GM23248 (cell line): Measurements from ENCODE around the gene NEUROD2. TPM values are rescaled to one million over a fixed set of nuclear protein-coding genes. Genes with fewer than 3 reads are reported as not detected.

Experiments
- DNase-seq: peaks from one replicate; pipeline ENCODE4 v3.0.0-alpha.2; 2015
- H2AFZ ChIP-seq: fragments of 200-600 bp; sonication (generic); 2 replicates; pipeline ENCODE4 v1.6.1; 2016; ENCODE audit warnings: antibody characterized with exemption
- H3F3A ChIP-seq: fragments of 200-600 bp; sonication (generic); 2 replicates; pipeline ENCODE4 v1.6.1; 2016; ENCODE audit warnings: mild to moderate bottlenecking, antibody characterized with exemption, mixed run types; ENCODE audit not compliant: insufficient read depth
- H3K27ac ChIP-seq: fragments of 200-600 bp; sonication (generic); 2 replicates; pipeline ENCODE4 v1.5.1; 2016; ENCODE audit warnings: mild to moderate bottlenecking
- H3K27me3 ChIP-seq: fragments of 200-600 bp; sonication (generic); replicated peaks from 2 replicates; pipeline ENCODE4 v1.6.1; 2016; ENCODE audit warnings: mild to moderate bottlenecking; ENCODE audit not compliant: insufficient read depth
- H3K36me3 ChIP-seq: fragments of 200-600 bp; sonication (generic); 2 replicates; pipeline ENCODE4 v1.6.1; 2016; ENCODE audit warnings: low read depth, mild to moderate bottlenecking
- H3K4me1 ChIP-seq: fragments of 200-600 bp; sonication (generic); 2 replicates; pipeline ENCODE4 v1.6.1; 2016; ENCODE audit warnings: mild to moderate bottlenecking; ENCODE audit not compliant: insufficient read depth
- H3K4me2 ChIP-seq: fragments of 200-600 bp; sonication (generic); one replicate; pipeline ENCODE4 v1.6.1; 2016; ENCODE audit warnings: mild to moderate bottlenecking; ENCODE audit not compliant: unreplicated experiment
- H3K4me3 ChIP-seq: fragments of 200-600 bp; sonication (generic); 2 replicates; pipeline ENCODE4 v1.5.1; 2016; ENCODE audit warnings: mild to moderate bottlenecking
- H3K79me2 ChIP-seq: fragments of 200-600 bp; sonication (generic); 2 replicates; pipeline ENCODE4 v1.6.1; 2016; ENCODE audit warnings: mild to moderate bottlenecking; ENCODE audit not compliant: insufficient read depth
- H3K9ac ChIP-seq: fragments of 200-600 bp; sonication (generic); 2 replicates; pipeline ENCODE4 v1.6.1; 2016; ENCODE audit warnings: mild to moderate bottlenecking
- H3K9me2 ChIP-seq: fragments of 200-600 bp; sonication (generic); 2 replicates; pipeline ENCODE4 v1.6.1; 2016; ENCODE audit warnings: mixed run types, mild to moderate bottlenecking, moderate library complexity; ENCODE audit not compliant: insufficient read depth
- H3K9me3 ChIP-seq: fragments of 200-600 bp; sonication (generic); one replicate; pipeline ENCODE4 v1.6.1; 2017; ENCODE audit warnings: low read depth
- H4K20me1 ChIP-seq: fragments of 200-600 bp; sonication (generic); 2 replicates; pipeline ENCODE4 v1.6.0; 2016; ENCODE audit not compliant: insufficient read depth
- EZH2 ChIP-seq: fragments of 200-600 bp; sonication (generic); IDR thresholded peaks from 2 replicates; pipeline ENCODE4 v1.6.1; 2018; ENCODE audit warnings: antibody characterized with exemption, mild to moderate bottlenecking; ENCODE audit not compliant: insufficient read depth, poor library complexity, severe bottlenecking
- EZH2phosphoT487 ChIP-seq: fragments of 200-600 bp; sonication (generic); IDR thresholded peaks from 2 replicates; pipeline ENCODE4 v1.6.1; 2018; ENCODE audit warnings: antibody characterized with exemption, moderate library complexity, mild to moderate bottlenecking, low read depth; ENCODE audit not compliant: insufficient read depth
- WGBS, 2 experiments: methylation state at CpG; one replicate each; pipeline ENCODE4 v1.1.6; 2015 to 2017; ENCODE audit warnings: low lambda C conversion rate in 2 of 2, low coverage in 1 of 2; ENCODE audit errors: missing lambda C conversion rate in 2 of 2; 5-methylcytosine and 5-hydroxymethylcytosine counted together
- in situ Hi-C: fragments of 300-500 bp; cut with MboI; formaldehyde crosslinking; loops from 2 replicates; pipeline ENCODE4 v1.15.0; 2020
- polyA plus RNA-seq: library from polyadenylated mRNA; unstranded; fragments of >200 nt; fragmentation: Nextera tagmentation; extraction: Ambion mirVana; gene quantifications from 2 replicates; pipeline ENCODE4 v1.2.1, GENCODE V29; 2016
- total RNA-seq: library from RNA; depleted of rRNA; stranded (reverse); fragments of >200 nt; shearing (Covaris generic); gene quantifications from 2 replicates; pipeline ENCODE4 v1.2.3, GENCODE V29; 2014

Gene NEUROD2
- total and polyA plus RNA-seq, 2 experiments from 2014 or later = not detected

DNA sequence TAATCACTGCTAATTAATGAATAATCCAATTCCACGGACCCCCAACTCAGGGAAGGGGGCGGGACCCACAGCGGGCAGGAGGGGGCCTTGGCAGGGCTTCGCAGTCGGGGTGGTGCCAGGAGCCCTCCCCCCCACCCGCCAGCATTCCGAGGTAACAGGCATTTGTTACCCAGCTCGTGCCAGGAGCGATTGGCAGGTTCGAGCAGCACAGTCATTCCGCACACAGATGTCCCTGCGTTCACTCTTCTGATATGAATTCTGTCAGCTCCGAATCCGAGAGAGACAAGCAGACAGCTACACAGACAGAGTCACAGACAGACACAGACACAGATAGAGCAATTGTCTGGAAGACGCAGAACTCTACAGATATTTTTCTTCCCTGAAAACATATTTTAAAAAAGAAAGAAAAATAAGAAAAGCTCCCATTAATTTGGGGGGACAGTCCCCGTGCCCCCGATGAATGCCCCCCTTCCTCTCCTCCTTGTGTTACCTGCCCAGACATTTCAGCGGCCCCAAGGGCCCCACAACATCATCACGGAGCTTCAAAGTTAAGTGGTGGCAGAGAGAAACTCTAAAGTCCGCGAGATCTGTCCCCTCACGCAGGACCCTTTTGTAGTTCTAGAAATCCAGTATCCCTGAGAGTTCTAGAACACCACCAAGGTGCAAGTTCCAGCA, 10.2 kb downstream of the NEUROD2 start:
- Histone ChIP-seq H3K9me2 (no peaks in the 10 kb centered on the region), H3K36me3 (no peaks in the 10 kb centered on the region), H4K20me1 (no peaks in the 10 kb centered on the region), H3F3A (no peaks in the 10 kb centered on the region), H3K27ac (no peak overlapping the region), H3K4me2 (no peak overlapping the region), H3K4me3 (no peak overlapping the region), H3K27me3 (peaks cover 78% of the 10 kb centered on the region), H2AFZ (no peak overlapping the region), H3K79me2 (no peaks in the 10 kb centered on the region), H3K9ac (no peak overlapping the region), H3K4me1 (no peaks in the 10 kb centered on the region), H3K9me3 (no peaks in the 10 kb centered on the region)
- TF ChIP-seq EZH2 = no peak
- peak; percentile 13; the same call in 1 of the 2 replicates for TF ChIP-seq EZH2phosphoT487
- WGBS, 2 experiments = 7 to 9% methylated on average over 17 to 22 of the region's 22 CpGs
- DNase-seq = no peak
- in situ Hi-C loops = no loop called here

DNA sequence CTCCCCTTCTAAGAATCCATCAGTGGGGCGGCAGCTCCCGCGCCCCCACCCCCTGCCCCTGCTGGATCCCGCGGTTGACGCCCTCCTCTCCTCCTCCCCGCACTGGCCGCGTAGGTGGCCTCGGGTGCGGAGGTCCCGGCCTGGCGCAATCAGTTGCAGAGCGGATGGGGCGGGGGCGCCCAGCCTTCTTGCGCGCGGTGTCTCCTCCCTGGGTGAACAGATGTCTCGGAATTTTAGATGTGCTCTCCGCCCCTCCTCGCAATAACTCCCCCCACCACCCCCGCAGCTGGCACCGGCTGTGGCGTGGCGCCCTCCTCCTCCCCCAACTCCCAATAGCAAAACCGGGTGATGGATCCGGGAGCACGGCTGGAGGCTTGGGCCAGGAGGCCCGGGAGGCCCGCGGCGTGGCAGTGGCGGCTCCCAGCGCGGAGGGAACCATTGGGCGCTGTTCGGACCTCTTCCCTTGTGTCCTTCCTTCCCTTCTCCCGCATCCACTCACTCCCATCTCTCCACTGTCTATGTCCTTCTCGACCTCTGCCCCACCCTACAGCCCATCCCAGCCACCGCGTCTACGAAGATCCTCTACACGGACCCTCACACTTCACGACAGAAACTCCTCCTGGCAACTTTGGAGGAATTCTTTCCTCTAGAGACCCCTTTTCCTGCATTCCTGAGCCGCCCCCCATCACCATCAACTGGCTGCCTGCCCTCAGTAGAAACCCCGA, 11.0 kb downstream of the NEUROD2 start:
- Histone ChIP-seq H3K36me3 (no peaks in the 10 kb centered on the region), H3K4me3 (no peak overlapping the region), H3K9ac (no peak overlapping the region), H3K27ac (no peak overlapping the region), H3K9me3 (no peaks in the 10 kb centered on the region), H3K79me2 (no peaks in the 10 kb centered on the region), H3K4me1 (no peaks in the 10 kb centered on the region), H4K20me1 (no peaks in the 10 kb centered on the region), H3K4me2 (no peak overlapping the region), H3K27me3 (peaks cover 70% of the 10 kb centered on the region), H2AFZ (no peak overlapping the region), H3F3A (no peaks in the 10 kb centered on the region), H3K9me2 (no peaks in the 10 kb centered on the region)
- no peak for DNase-seq
- no peak for TF ChIP-seq EZH2phosphoT487
- TF ChIP-seq EZH2 = no peak
- in situ Hi-C loops = no loop called here
- 1 to 3% methylated on average over 28 to 47 of the region's 47 CpGs for WGBS, 2 experiments

DNA sequence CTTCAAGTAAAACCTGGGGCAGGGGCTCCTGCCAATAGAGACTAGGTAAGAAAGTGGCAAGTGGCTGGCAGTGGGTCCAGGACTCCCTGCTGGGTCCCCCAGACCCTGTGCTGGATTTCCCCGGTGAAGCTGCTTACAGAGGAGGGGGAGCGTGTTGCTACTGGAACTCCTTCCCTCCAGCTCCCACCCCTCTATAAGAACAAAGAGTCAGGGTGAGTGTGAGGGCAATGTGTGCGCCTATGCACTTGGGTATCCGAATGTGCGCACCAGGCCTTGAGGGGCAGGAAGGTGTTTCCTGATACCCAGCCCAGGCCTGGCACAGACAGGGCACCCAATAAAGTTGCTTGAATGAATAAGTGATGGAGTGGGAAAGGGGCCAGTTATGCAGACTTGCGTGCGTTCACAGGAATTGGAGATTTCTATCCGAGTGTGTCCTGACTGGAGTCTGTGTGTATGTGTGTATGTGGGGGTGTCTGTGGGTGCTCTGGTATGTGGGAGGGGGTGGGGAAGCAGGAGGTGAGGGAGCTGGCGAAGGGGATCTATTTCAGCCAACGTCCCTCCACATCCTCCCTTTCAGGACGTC, 11.7 kb downstream of the NEUROD2 start:
- H3K27me3 ChIP-seq = peaks cover 63% of the 10 kb centered on the region
- DNase-seq = no peak

DNA sequence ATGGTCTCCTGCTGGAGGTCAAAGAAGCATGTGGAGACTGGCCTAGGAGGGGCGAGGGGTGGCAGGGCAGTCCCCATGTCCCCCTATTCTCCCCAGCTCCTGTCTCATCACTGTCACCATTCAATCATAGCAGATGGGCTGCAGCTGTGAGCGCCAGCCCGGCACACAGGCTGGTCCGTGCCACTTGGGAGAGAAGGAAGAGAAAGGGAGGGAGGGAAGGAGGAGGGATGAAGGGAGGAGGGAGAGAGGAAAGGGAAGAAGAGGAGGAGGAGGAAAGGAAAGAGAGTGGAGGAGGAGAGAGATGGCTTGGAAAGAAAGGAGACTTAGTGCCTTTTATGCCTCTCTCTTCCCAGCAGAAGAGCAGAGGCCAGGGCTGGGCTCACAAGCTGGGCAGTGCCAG, 12.4 kb downstream of the NEUROD2 start:
- Histone ChIP-seq H3K4me1 (no peaks in the 10 kb centered on the region), H4K20me1 (no peaks in the 10 kb centered on the region), H2AFZ (no peak overlapping the region), H3K36me3 (no peaks in the 10 kb centered on the region), H3K27ac (no peak overlapping the region), H3K4me3 (no peak overlapping the region), H3K4me2 (no peak overlapping the region), H3K9ac (no peak overlapping the region), H3K9me3 (no peaks in the 10 kb centered on the region), H3K27me3 (peaks cover 57% of the 10 kb centered on the region), H3K9me2 (no peaks in the 10 kb centered on the region), H3K79me2 (no peaks in the 10 kb centered on the region), H3F3A (no peaks in the 10 kb centered on the region)
- WGBS, 2 experiments = 6 to 14% methylated on average over 4 of the region's 4 CpGs
- in situ Hi-C loops = no loop called here
- DNase-seq = no peak
- TF ChIP-seq EZH2 (no peak), EZH2phosphoT487 (no peak)

More for the DNA sequence above, 11.7 kb downstream of the NEUROD2 start:
- Histone ChIP-seq H3K9ac (no peak overlapping the region), H3F3A (no peaks in the 10 kb centered on the region), H3K36me3 (no peaks in the 10 kb centered on the region), H3K27ac (no peak overlapping the region), H2AFZ (no peak overlapping the region), H3K4me1 (no peaks in the 10 kb centered on the region), H3K79me2 (no peaks in the 10 kb centered on the region), H3K4me3 (no peak overlapping the region), H3K4me2 (no peak overlapping the region), H4K20me1 (no peaks in the 10 kb centered on the region), H3K9me3 (no peaks in the 10 kb centered on the region), H3K9me2 (no peaks in the 10 kb centered on the region)
- TF ChIP-seq EZH2phosphoT487 = no peak
- no peak for TF ChIP-seq EZH2
- WGBS, 2 experiments = 34 to 40% methylated on average over 8 to 11 of the region's 11 CpGs
- in situ Hi-C loops = no loop called here
